Measurements from ENCODE around the gene CKB. TPM values are rescaled to one million over a fixed set of nuclear protein-coding genes. Genes with fewer than 3 reads are reported as not detected.

The CKB gene
- total RNA-seq, 1 donor, result 5.1 TPM

DNA sequence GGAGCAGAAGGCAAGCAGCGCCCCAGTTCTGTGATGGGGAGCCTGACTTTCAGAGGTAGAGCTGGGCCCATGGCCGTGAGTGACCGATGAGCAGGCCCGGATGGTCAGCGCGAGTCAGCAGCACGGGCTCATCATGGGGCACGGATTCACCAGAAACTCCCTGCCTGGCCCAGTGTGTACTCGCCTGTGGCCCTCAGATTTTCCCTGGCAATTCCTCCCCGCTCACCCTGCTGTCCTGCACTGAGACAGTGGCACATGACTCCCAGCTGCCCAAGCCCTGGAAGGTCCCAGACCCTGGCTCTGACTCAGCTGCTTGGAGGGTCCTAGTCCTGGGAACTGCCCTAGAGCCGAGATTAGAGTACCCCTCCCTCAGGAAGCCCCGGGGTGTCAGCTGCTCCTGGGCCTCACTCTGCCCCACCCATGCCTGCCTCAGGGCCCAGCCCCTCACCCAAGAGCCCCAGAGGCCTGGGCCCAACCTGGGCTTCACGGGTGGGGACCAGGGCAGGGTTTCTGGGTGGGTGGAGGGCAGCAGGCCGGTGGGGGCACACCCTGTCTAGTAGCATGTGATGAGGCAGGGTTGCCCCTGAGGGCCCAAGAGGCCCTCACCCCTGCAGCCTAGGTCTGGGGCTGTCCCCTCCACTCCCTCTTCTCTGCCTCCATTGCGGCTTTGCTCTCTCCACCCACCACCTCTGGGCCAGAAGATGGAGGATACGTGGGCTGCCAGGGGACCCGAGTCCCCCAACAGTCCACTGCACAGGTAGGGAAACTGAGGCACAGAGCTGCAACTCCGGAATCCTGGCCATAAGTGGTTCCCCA is 14.8 kb upstream of the CKB start:
- peaks cover 26% of the 10 kb centered on the region for H3K4me1 ChIP-seq (ENCODE audit: insufficient read depth, low read length)
- H2AFZ ChIP-seq (ENCODE audit: low read length), result no peak overlapping the region
- peak overlapping the region; percentile 53 for H3K27ac ChIP-seq (ENCODE audit: low read depth, low read length)
- H3K9me3 ChIP-seq (ENCODE audit: low read depth, low read length), result no peaks in the 10 kb centered on the region
- H3K4me2 ChIP-seq (ENCODE audit: insufficient read depth, low read length), result no peak overlapping the region
- no peaks in the 10 kb centered on the region for H3K27me3 ChIP-seq (ENCODE audit: insufficient read depth, low read length)
- peaks cover 4% of the 10 kb centered on the region for H3K36me3 ChIP-seq (ENCODE audit: insufficient read depth, low read length)
- peaks cover 3% of the 10 kb centered on the region for H3K79me2 ChIP-seq (ENCODE audit: insufficient read depth, low read length)
- TF ChIP-seq, protein P1, sequence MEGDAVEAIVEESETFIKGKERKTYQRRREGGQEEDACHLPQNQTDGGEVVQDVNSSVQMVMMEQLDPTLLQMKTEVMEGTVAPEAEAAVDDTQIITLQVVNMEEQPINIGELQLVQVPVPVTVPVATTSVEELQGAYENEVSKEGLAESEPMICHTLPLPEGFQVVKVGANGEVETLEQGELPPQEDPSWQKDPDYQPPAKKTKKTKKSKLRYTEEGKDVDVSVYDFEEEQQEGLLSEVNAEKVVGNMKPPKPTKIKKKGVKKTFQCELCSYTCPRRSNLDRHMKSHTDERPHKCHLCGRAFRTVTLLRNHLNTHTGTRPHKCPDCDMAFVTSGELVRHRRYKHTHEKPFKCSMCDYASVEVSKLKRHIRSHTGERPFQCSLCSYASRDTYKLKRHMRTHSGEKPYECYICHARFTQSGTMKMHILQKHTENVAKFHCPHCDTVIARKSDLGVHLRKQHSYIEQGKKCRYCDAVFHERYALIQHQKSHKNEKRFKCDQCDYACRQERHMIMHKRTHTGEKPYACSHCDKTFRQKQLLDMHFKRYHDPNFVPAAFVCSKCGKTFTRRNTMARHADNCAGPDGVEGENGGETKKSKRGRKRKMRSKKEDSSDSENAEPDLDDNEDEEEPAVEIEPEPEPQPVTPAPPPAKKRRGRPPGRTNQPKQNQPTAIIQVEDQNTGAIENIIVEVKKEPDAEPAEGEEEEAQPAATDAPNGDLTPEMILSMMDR (IDR thresholded peaks at IDR 0.05; ENCODE audit: extremely low read depth, low read depth, low read length), result no peak
- DNase-seq (ENCODE audit: insufficient read length, low spot score, missing footprints), result peak; percentile 97
- no peak overlapping the region for H3K4me3 ChIP-seq (ENCODE audit: insufficient read depth, low read length)
- no peaks in the 10 kb centered on the region for H4K20me1 ChIP-seq (ENCODE audit: insufficient read depth, low read length)

GRCh38 chr14:103536693-103537092 is 14.1 kb upstream of the CKB start:
- TF ChIP-seq, protein P1 (IDR thresholded peaks at IDR 0.05; ENCODE audit: extremely low read depth, low read depth, low read length), result no peak
- H2AFZ ChIP-seq (ENCODE audit: low read length), result no peak overlapping the region
- no peak overlapping the region for H3K4me2 ChIP-seq (ENCODE audit: insufficient read depth, low read length)
- H3K27me3 ChIP-seq (ENCODE audit: insufficient read depth, low read length), result no peaks in the 10 kb centered on the region
- H3K79me2 ChIP-seq (ENCODE audit: insufficient read depth, low read length), result peaks cover 10% of the 10 kb centered on the region
- peak; percentile 66 for DNase-seq (ENCODE audit: insufficient read length, low spot score, missing footprints)
- H3K9me3 ChIP-seq (ENCODE audit: low read depth, low read length), result no peaks in the 10 kb centered on the region
- H3K27ac ChIP-seq (ENCODE audit: low read depth, low read length), result peak overlapping the region; percentile 53
- H3K4me1 ChIP-seq (ENCODE audit: insufficient read depth, low read length), result peaks cover 26% of the 10 kb centered on the region
- H4K20me1 ChIP-seq (ENCODE audit: insufficient read depth, low read length), result peaks cover 5% of the 10 kb centered on the region
- no peak overlapping the region for H3K4me3 ChIP-seq (ENCODE audit: insufficient read depth, low read length)
- H3K36me3 ChIP-seq (ENCODE audit: insufficient read depth, low read length), result peaks cover 4% of the 10 kb centered on the region

GRCh38 chr14:103535891-103536565 is 13.4 kb upstream of the CKB start:
- Histone ChIP-seq H4K20me1 (ENCODE audit: insufficient read depth, low read length) (peaks cover 9% of the 10 kb centered on the region), H2AFZ (ENCODE audit: low read length) (no peak overlapping the region), H3K4me1 (ENCODE audit: insufficient read depth, low read length) (peaks cover 21% of the 10 kb centered on the region), H3K27me3 (ENCODE audit: insufficient read depth, low read length) (no peaks in the 10 kb centered on the region), H3K4me2 (ENCODE audit: insufficient read depth, low read length) (no peak overlapping the region), H3K36me3 (ENCODE audit: insufficient read depth, low read length) (peaks cover 4% of the 10 kb centered on the region), H3K4me3 (ENCODE audit: insufficient read depth, low read length) (no peak overlapping the region), H3K27ac (ENCODE audit: low read depth, low read length) (peak overlapping the region; percentile 53), H3K79me2 (ENCODE audit: insufficient read depth, low read length) (peaks cover 16% of the 10 kb centered on the region), H3K9me3 (ENCODE audit: low read depth, low read length) (no peaks in the 10 kb centered on the region)
- TF ChIP-seq, protein P1 (IDR thresholded peaks at IDR 0.05; ENCODE audit: extremely low read depth, low read depth, low read length), result no peak
- peak; percentile 90 for DNase-seq (ENCODE audit: insufficient read length, low spot score, missing footprints)
